Lower leg skin (tissue), 3 donors: ENCODE measurements around the gene CD37.

Experiments used
- POLR2A ChIP-seq, 2 donors: fragments of 450-650 bp; IDR thresholded peaks; one replicate each; pipeline ENCODE4 v1.6.1; 2016 to 2017; ENCODE audit warnings: antibody characterized with exemption in 2 of 2, mild to moderate bottlenecking in 1 of 2, moderate library complexity in 1 of 2
- TF ChIP-seq, protein P1 (sequence below), 3 donors: fragments of 450-650 bp; IDR thresholded peaks; one replicate each; pipeline ENCODE4 v1.5.1; 2016; ENCODE audit warnings: antibody characterized with exemption in 3 of 3, mild to moderate bottlenecking in 3 of 3, moderate library complexity in 2 of 3

DNA sequence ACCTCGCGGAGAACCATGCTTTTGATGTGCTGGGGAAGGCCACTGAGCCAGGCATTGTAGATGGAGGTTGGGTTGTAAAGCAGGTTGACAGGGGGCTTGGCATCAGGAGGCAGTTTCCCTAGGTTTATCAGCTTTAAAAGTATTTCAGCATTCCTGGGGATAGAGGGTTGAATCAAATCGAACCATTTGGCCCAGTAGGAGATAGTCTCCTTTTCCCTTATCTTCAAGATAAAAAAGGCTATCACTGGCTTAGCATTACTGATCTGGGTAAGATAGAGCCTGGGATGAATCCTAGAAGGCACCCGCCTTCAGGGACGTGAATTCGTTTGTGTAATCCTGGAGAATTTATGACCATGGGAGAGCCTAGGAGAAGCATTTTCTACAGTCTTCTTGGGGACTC is 40.8 kb upstream of the CD37 start:
- TF ChIP-seq, protein P1, sequence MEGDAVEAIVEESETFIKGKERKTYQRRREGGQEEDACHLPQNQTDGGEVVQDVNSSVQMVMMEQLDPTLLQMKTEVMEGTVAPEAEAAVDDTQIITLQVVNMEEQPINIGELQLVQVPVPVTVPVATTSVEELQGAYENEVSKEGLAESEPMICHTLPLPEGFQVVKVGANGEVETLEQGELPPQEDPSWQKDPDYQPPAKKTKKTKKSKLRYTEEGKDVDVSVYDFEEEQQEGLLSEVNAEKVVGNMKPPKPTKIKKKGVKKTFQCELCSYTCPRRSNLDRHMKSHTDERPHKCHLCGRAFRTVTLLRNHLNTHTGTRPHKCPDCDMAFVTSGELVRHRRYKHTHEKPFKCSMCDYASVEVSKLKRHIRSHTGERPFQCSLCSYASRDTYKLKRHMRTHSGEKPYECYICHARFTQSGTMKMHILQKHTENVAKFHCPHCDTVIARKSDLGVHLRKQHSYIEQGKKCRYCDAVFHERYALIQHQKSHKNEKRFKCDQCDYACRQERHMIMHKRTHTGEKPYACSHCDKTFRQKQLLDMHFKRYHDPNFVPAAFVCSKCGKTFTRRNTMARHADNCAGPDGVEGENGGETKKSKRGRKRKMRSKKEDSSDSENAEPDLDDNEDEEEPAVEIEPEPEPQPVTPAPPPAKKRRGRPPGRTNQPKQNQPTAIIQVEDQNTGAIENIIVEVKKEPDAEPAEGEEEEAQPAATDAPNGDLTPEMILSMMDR (IDR thresholded peaks at IDR 0.05) = no peak
- no peak for TF ChIP-seq POLR2A (IDR thresholded peaks at IDR 0.05)
